HepG2 (cell line): ENCODE data around the gene SULT2B1. TPM values are rescaled to one million over a fixed set of nuclear protein-coding genes. Genes with fewer than 3 reads are reported as not detected.

Source experiments
- ARID4A ChIP-seq: sonication (generic); formaldehyde crosslinking; IDR thresholded peaks from 2 replicates; pipeline ENCODE4 v1.5.0; 2020; ENCODE audit warnings: mild to moderate bottlenecking, missing genetic modification reagents, borderline replicate concordance
- ARNTL ChIP-seq: sonication (generic); formaldehyde crosslinking; IDR thresholded peaks from 2 replicates; pipeline ENCODE4 v1.4.0; 2020; ENCODE audit warnings: mild to moderate bottlenecking, missing genetic modification reagents
- ATAD3A ChIP-seq: sonication (generic); formaldehyde crosslinking; IDR thresholded peaks from 2 replicates; pipeline ENCODE4 v1.4.0; 2020; ENCODE audit warnings: missing genetic modification reagents
- ATF7-NPFF ChIP-seq: sonication (generic); formaldehyde crosslinking; IDR thresholded peaks from 2 replicates; pipeline ENCODE4 v1.8.1; 2023; ENCODE audit warnings: mild to moderate bottlenecking, low read depth, missing genetic modification reagents, moderate library complexity
- BATF2 ChIP-seq: sonication (generic); formaldehyde crosslinking; IDR thresholded peaks from 2 replicates; pipeline ENCODE4 v1.8.0; 2022; ENCODE audit warnings: mild to moderate bottlenecking, missing genetic modification reagents, moderate library complexity
- DRAP1 ChIP-seq: IDR thresholded peaks from 2 replicates; pipeline ENCODE4 v1.6.1; 2016; ENCODE audit warnings: missing genetic modification reagents, missing compliant biosample characterization
- FOXK2 ChIP-seq: fragments of 450-650 bp; IDR thresholded peaks from 2 replicates; pipeline ENCODE4 v1.6.1; 2016
- HOXA3 ChIP-seq: sonication (generic); formaldehyde crosslinking; IDR thresholded peaks from 2 replicates; pipeline ENCODE4 v1.5.0; 2020; ENCODE audit warnings: missing genetic modification reagents
- NFE2L1 ChIP-seq: sonication (generic); formaldehyde crosslinking; IDR thresholded peaks from 2 replicates; pipeline ENCODE4 v1.4.0; 2020; ENCODE audit warnings: missing genetic modification reagents, mild to moderate bottlenecking, borderline replicate concordance
- TGIF2 ChIP-seq: IDR thresholded peaks from 2 replicates; pipeline ENCODE4 v1.6.1; 2016; ENCODE audit warnings: control low read depth, missing compliant biosample characterization
- ZNF274 ChIP-seq: sonication (generic); formaldehyde crosslinking; IDR thresholded peaks from 2 replicates; pipeline ENCODE4 v1.5.1; 2020; ENCODE audit warnings: mild to moderate bottlenecking, missing genetic modification reagents
- ZNF441 ChIP-seq: sonication (generic); formaldehyde crosslinking; IDR thresholded peaks from 2 replicates; pipeline ENCODE4 v1.7.0; 2021; ENCODE audit warnings: missing genetic modification reagents, borderline replicate concordance
- ZNF574 ChIP-seq: sonication (generic); formaldehyde crosslinking; IDR thresholded peaks from 2 replicates; pipeline ENCODE4 v1.4.0; 2020; ENCODE audit warnings: missing genetic modification reagents
- ZNF639 ChIP-seq: conservative IDR thresholded peaks from 2 replicates; pipeline ENCODE4 v1.6.1; 2018; ENCODE audit warnings: missing genetic modification reagents
- ZNF660 ChIP-seq: sonication (generic); formaldehyde crosslinking; IDR thresholded peaks from 2 replicates; pipeline ENCODE4 v1.5.1; 2020; ENCODE audit warnings: mild to moderate bottlenecking, low read depth, missing genetic modification reagents, borderline replicate concordance
- ZNF777 ChIP-seq: sonication (generic); formaldehyde crosslinking; IDR thresholded peaks from 2 replicates; pipeline ENCODE4 v1.4.0; 2020; ENCODE audit warnings: missing genetic modification reagents
- ZSCAN25 ChIP-seq: sonication (generic); formaldehyde crosslinking; IDR thresholded peaks from 2 replicates; pipeline ENCODE4 v1.8.0; 2022; ENCODE audit warnings: mild to moderate bottlenecking, missing genetic modification reagents
- polyA plus RNA-seq, 8 experiments: library from polyadenylated mRNA; depleted of rRNA in 3 of 8; stranded (reverse) in 7 of 8; unstranded in 1 of 8; fragments of >200 nt; fragmentation: Illumina TruSeq in 4 of 8; extraction: Trizol in 4 of 8; gene quantifications; 2 replicates each; pipeline versions ENCODE4 v1.2.1 to v1.2.3, GENCODE V29; 2011 to 2016; ENCODE audit warnings: low read depth in 4 of 8, missing spikeins in 1 of 8, mixed read lengths in 1 of 8; ENCODE audit not compliant: insufficient read depth in 1 of 8
- total RNA-seq, 5 experiments: library from RNA; depleted of rRNA; stranded (reverse); fragments of >200 nt; fragmentation: Illumina TruSeq; extraction: Trizol; gene quantifications; 2 replicates each; pipeline ENCODE4 v1.2.3, GENCODE V29; 2016; ENCODE audit warnings: low read depth in 1 of 5

Gene SULT2B1
- total and polyA plus RNA-seq, 2 of the 13 experiments (the other 11 are each of a cell fraction or from before 2014, with no cell fraction given) = 0.13 TPM; not detected in 1

- 0 out of 2 replicates have a peak, but pooled peaks have one; percentile 16 for TF ChIP-seq ZNF574 (CRISPR knock-in tag)
- TF ChIP-seq FOXK2 = peak; percentile 90
- TF ChIP-seq ZSCAN25 (CRISPR knock-in tag) = no peak
- TF ChIP-seq NFE2L1 = no peak
- TF ChIP-seq ZNF660 = no peak
- TF ChIP-seq BATF2 = peak; percentile 22; the same call in 1 of the 2 replicates
- no peak for TF ChIP-seq ZNF441 (CRISPR knock-in tag)
- peak; percentile 95 for TF ChIP-seq ZNF777 (CRISPR knock-in tag)
- peak; percentile 33; the same call in 1 of the 2 replicates for TF ChIP-seq TGIF2 (CRISPR knock-in tag)
- peak; percentile 45; the same call in 1 of the 2 replicates for TF ChIP-seq HOXA3 (CRISPR knock-in tag)
- TF ChIP-seq ATF7-NPFF = no peak
- TF ChIP-seq ATAD3A (CRISPR knock-in tag) = no peak
- TF ChIP-seq ZNF639 (CRISPR knock-in tag) = no peak
- TF ChIP-seq DRAP1 (CRISPR knock-in tag) = no peak
- TF ChIP-seq ARID4A (CRISPR knock-in tag) = peak; percentile 15
- 0 out of 2 replicates have a peak, but pooled peaks have one; percentile 27 for TF ChIP-seq ZNF274 (CRISPR knock-in tag)
- TF ChIP-seq ARNTL (CRISPR knock-in tag) = peak; percentile 88; the same call in 1 of the 2 replicates
These were observed 86.2 kb downstream of the SULT2B1 start (continued) for GRCh38 chr19:48637948-48638830.
